Activated gamma-delta T cell treated with anti-CD3 and anti-CD28 coated beads, Interleukin-2, amount 50 U/mL, for 16 hours (primary cell): ENCODE measurements around the gene TOMM20.

Experiments used
- DNase-seq: peaks from one replicate; pipeline ENCODE4 v3.0.0-alpha.2; 2020; ENCODE audit warnings: low read depth

Gene TOMM20

DNA sequence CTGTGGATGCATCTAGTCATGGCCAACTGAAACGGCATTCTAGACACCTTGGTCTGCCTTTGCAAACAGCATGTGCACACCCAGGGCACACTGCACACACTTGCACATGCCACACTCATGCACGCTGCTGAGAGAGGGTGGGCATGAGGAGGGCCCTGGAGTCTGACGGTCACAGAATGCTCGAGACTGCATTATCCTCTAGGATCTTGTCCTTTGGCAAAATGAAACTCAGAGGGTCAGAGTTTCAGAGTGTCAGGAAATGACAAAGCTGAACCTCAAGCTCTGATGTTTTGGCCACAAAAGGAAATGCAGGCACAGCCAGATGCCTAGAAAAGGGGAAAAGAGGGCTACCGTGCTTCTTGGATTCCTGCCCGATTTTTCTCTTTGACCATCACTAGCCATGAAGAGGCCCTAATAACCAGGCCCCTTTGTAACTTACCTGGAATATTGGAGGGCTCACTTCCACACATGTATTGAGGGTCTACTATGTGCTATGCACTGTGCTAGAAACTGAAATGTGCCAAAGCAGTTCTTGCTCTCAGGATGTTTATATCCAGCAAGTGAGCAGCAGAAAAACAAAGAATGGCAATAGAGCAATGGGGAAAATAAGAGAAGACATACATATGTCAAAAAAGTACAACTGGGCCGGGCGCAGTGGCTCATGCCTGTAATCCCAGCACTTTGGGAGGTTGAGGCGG, 65.4 kb downstream of the TOMM20 start:
- DNase-seq: no peak

DNA sequence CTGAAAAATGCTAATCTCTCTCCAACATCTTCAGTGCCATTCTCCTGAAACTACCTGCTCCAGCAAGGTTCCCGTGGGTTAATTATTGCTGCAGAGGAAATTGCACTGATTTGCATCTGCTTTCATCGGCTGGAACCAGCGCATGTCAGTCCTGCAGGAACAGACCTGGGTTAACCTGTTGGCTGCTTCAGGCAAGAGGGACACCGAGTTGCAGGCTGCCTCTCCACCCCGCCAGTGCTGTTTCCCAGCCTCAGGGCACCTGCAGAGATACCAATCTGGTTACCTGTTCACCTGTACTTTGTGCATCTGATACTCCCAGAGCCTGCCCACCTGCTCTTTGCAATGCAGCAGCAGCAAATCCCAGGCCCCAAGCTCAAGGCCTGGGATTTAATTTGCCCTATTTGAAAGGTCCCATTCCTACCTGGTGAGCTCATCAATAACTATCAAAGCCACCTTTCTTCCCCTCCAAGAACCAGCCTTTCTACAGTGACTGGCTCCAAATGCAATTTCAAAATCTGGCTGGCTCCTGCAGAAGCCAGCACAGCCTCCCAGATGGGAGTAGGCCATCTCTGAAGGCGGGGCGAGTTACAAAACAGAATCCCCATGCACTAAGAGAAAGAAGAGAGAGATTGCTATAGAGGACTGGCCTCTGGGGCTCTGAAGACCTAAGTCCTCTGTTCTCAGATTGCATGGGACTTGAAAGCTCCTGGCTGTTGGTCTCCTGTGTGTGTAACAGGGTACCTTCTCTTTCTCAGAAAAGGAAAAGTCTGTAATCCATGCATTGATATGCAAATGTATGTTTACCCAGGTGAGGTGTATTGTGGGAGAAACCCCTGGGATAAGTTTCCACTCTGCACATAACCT, 67.8 kb downstream of the TOMM20 start:
- no peak for DNase-seq
